HG02840 (cell line): Measurements from ENCODE around the gene SETBP1.

Experiments used
- ATAC-seq: cut with Tn5 transposase; IDR thresholded peaks from one replicate; pipeline ENCODE4 v1.9.1; 2021; ENCODE audit warnings: mild to moderate bottlenecking, moderate library complexity, moderate number of reproducible peaks; ENCODE audit not compliant: unreplicated experiment, low FRiP score

The SETBP1 gene

GRCh38 chr18:45044787-45045186 is 364.1 kb downstream of the SETBP1 start:
- no peak for ATAC-seq

- no peak for ATAC-seq
Measured at GRCh38 chr18:45046228-45046627, 365.5 kb downstream of the SETBP1 start.

GRCh38 chr18:45046961-45047360 is 366.3 kb downstream of the SETBP1 start:
- ATAC-seq, result no peak

GRCh38 chr18:45049578-45050319 is 369.1 kb downstream of the SETBP1 start:
- no peak for ATAC-seq

DNA sequence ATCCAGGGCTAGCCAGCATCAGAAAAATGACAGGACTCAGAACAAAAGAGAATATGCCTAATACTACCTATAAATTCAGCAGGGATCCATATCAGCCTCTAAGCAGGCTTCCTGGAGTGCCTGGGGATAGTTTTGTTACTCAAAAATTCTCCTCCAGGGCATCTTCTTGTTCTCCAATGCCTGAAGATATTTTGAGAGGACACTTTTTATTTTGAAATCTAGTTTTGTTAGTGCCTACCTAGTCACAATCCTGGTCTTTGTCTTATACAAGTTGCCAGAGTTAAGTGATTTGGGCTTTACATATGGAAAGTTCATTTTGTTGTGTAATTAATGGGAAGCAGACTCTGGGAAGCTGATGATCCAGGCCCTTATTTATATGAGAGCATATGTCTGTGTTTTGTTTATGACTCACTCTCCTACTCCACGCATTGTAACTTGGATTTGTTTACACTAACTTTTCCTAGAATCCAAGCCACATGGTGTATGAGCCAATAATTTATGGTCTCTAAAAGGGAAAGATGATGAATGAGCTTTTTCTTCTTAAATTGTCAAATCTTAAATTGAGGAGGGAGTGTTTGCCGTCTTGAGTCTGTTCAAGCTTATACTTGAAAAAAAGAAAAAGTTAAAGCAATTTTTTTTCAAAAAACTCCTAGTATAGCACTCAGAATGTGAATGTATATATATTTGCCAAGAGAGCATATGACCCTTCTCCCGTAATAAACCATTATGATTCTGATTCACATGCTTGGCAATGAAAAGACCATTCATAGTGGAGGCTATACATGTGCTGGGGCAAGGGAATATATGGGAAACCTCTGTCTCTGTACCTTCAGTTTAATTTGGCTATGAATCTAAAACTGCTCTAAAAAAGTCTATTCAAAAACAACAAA is 370.3 kb downstream of the SETBP1 start:
- no peak for ATAC-seq

DNA sequence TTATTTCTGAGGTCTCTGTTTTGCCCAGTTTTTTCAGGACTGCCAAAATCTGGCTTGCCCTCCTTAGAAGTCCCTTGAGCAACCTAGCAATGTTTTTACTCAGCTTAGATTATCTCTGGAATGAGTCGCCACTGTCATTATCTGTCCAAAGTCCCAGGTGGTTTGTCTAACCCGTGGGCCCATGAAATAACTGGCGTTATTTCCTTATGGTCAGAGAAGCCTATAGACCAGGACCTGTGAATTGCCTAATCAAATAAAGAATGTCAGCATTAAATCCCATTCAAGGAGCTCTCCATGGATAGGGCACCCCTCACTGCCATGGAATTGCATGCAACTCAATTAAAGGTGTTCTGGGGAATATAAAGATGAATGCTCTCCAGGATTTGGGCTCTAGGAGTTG is 373.9 kb downstream of the SETBP1 start:
- ATAC-seq, result no peak

- ATAC-seq, result no peak
Measured at GRCh38 chr18:45055811-45056210, 375.1 kb downstream of the SETBP1 start.

- no peak for ATAC-seq
Measured at GRCh38 chr18:45056926-45057325, 376.2 kb downstream of the SETBP1 start.

DNA sequence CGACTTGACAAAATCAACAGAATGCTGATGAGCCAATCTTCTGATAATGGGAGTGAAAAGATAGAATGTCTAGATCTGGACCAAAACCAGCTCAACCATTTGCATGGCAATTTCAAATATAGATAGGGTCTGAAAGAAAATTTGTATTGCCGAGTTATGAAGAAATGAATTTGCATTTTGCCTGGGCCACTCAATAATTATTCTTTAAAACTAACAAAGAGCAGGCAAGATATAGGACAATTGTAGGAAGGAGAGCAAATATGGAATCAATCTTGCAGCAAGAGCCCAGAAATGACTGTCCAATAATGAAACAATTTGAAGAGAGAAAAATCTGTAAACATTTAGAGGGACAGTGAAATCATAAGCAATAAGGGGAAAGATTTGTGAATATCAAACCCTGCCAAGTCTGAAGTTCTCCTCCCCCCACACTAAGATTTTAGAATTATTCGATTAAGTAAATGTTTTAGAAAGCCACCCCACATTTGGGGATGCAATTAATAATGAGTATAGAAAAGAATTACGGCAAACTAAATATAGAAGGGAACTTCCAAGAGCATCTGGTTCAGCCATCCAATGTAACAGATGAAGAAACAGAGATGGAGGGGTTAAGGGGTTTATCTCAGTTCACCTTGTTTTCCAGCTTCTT is 377.4 kb downstream of the SETBP1 start:
- no peak for ATAC-seq

- ATAC-seq, result no peak
Measured at GRCh38 chr18:45059695-45060094, 379.0 kb downstream of the SETBP1 start.

- no peak for ATAC-seq
Measured at GRCh38 chr18:45060102-45060501, 379.4 kb downstream of the SETBP1 start.

DNA sequence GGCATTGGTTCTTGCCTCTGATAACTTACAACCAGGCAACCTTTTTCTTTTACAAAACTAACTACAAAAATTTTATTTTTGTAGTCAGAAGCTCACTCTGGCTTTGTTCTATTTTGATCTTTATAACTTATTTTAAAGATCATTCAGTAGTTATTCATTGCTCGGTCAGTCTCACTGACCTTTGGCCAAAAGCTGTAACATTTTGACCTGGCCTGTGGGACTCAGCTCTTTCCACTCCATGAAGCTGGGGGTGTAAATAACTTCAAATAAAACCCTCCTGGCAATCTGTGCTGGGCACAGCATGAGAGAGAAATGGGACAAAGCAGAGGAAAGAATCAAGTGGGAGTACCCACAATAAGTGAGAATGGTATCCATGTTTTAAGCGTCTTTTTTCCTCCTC is 380.7 kb downstream of the SETBP1 start:
- no peak for ATAC-seq

- ATAC-seq, result no peak
Measured at GRCh38 chr18:45063246-45064038, 382.8 kb downstream of the SETBP1 start.

- ATAC-seq, result no peak
Measured at GRCh38 chr18:45066210-45066609, 385.5 kb downstream of the SETBP1 start.

GRCh38 chr18:45066886-45067285 is 386.2 kb downstream of the SETBP1 start:
- ATAC-seq, result no peak

DNA sequence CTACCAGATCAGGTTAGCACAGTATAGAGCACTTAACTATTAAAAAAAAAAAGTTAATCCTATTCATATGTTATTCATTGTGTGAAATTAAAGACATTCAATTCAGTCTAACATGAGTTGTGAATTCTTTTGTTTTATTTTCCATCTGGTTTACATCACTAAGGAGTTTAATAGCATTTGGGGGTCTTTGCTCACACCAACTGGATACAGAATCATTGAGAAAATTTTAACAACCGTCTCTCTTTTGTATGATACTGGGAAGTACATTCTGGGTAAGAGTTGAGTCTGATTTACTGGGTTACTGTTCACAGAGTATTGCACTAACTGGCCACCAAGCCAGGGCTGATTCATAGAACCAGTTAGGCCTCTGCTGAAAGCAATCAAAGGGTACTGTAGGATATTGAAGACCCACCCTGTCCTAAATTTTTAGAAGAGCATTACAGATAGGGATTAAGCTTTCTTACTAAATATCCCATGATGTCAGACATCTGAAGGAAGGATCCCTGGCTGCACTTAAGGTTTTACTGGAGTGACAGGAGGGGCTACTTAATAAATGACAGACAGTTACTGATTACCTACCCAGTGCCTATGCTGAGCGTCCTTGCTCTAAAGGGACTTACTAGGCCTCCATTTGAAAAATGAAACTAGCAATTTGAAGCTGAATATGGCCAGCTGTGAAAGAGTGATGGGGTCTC is 387.9 kb downstream of the SETBP1 start:
- no peak for ATAC-seq

DNA sequence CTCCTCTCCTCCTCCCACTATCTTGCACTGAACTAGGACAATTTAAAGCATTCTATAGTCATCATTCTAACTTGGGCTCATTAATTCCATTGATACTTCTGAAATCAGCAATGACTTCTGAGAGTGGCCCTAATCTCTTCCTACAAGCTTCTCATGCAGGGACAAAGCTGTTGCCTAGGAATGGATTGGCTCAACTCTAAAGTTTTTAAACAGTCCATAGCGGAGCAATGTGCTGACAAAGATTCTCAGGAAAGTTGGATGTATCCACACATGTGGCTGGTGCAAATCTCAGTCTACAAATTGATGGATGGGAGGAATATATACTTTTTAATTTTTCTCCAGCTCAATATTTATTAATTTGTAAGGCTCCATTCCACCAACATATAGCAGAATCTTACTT is 388.9 kb downstream of the SETBP1 start:
- no peak for ATAC-seq

- no peak for ATAC-seq
Measured at GRCh38 chr18:45071956-45072355, 391.3 kb downstream of the SETBP1 start.

- no peak for ATAC-seq
Measured at GRCh38 chr18:45073556-45073955, 392.9 kb downstream of the SETBP1 start.
